Panc1 (cell line): ENCODE results near the gene LDLRAD4.

Experiments
- CTCF ChIP-seq: fragments of 450-650 bp; IDR thresholded peaks from 2 replicates; pipeline ENCODE4 v1.5.1; 2017; ENCODE audit warnings: mild to moderate bottlenecking
- REST ChIP-seq, 2 experiments: IDR thresholded peaks; 2 replicates each; pipeline ENCODE4 v1.6.1; 2011 to 2012; ENCODE audit warnings: low read depth in 2 of 2, control low read depth in 1 of 2, low read length in 1 of 2, mild to moderate bottlenecking in 1 of 2, moderate library complexity in 1 of 2; ENCODE audit not compliant: insufficient read depth in 1 of 2
- SIN3A ChIP-seq: IDR thresholded peaks from 2 replicates; pipeline ENCODE4 v1.6.1; 2012; ENCODE audit warnings: low read depth, mild to moderate bottlenecking, low read length, moderate library complexity, borderline replicate concordance; ENCODE audit not compliant: insufficient read depth

DNA sequence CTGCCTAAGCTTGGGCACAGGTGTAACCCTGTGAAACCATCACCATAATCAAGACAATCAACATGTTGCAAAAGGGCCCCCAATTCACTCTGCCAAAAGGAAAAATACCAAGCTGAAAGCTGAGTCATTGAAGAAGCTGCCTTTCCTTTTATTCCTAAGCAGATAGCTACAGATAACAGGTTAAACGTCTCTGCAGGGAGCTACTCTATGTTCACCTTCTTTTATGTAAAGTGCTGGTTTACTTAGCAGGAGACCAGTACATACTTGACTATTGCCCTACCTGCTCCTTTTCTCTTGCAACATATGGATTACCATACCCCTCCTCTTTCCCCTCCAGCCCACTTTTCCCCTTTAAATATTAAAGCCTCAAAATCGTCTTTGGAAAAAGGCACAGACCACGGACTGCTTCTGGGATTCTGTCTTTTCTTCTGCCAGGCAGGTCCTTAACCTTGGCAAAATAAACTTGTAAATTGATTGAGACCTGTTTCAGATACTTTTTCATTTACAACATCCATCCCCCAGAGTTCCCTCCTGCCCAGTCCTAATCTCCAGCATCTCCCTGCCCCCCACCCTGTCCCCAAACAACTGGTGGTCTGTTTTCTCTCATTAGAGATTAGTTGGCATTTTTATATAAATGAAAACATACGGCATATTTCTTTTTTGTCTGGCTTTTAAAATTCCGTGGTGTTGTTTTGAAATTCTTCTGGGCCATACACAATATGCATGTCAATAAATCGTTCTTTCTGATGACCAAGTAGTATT lies 37.8 kb upstream of the LDLRAD4 start:
- TF ChIP-seq SIN3A (no peak), REST (IDR thresholded peaks at IDR 0.05; ENCODE audit: insufficient read depth in 1 of 2, low read depth in 2 of 2, low read length in 1 of 2) (no peak), CTCF (no peak)
